B cell (primary cell): Measurements from ENCODE around the gene TMEM144. TPM values are rescaled to one million over a fixed set of nuclear protein-coding genes. Genes with fewer than 3 reads are reported as not detected.

Experiments
- ATAC-seq: fragments of 200-7000 bp; cut with Tn5 transposase; one replicate; pipeline ENCODE4 v1.10.0; 2021; ENCODE audit warnings: low read depth, mild to moderate bottlenecking, moderate number of reproducible peaks, moderate library complexity
- CTCF ChIA-PET: fragments of 350-600 bp; sonication (Branson Sonifier 250); formaldehyde crosslinking; loops from one replicate; lab custom pipeline; 2021; ENCODE audit warnings: antibody characterized with exemption, inconsistent platforms; lab: Charles Lee
- POLR2A ChIA-PET: fragments of 350-600 bp; sonication (Branson Sonifier 250); formaldehyde crosslinking; loops from one replicate; lab custom pipeline; 2021; ENCODE audit warnings: antibody characterized with exemption; lab: Charles Lee
- DNase-seq: peaks from one replicate; pipeline ENCODE4 v3.0.0; 2013
- H2AFZ ChIP-seq: 2 replicates; pipeline ENCODE4 v1.6.1; 2012; ENCODE audit warnings: mild to moderate bottlenecking, low read depth, low read length; ENCODE audit not compliant: insufficient read depth, poor library complexity, severe bottlenecking
- H3K27ac ChIP-seq, 2 donors: 1 replicate in 1 of 2; 2 replicates in 1 of 2; pipeline ENCODE4 v1.5.1; 2012 to 2013; ENCODE audit warnings: low read length in 2 of 2, mild to moderate bottlenecking in 2 of 2, moderate library complexity in 1 of 2
- H3K27me3 ChIP-seq, 4 experiments: fragments of 200-600 bp in 1 of 4; sonication (generic) in 1 of 4; replicated peaks in 1 of 4; 1 replicate in 2 of 4; 2 replicates in 2 of 4; pipeline versions ENCODE4 v1.6.1 to v1.7.0; 2013 to 2016; ENCODE audit warnings: low read length in 3 of 4, mild to moderate bottlenecking in 2 of 4, mixed read lengths in 1 of 4, moderate library complexity in 1 of 4; ENCODE audit not compliant: insufficient read depth in 4 of 4, control insufficient read depth in 3 of 4; ENCODE audit errors: control extremely low read depth in 1 of 4
- H3K36me3 ChIP-seq, 2 experiments: replicated peaks in 1 of 2; 1 replicate in 1 of 2; 2 replicates in 1 of 2; pipeline versions ENCODE4 v1.6.1 to v1.7.1; 2013; ENCODE audit warnings: low read length in 1 of 2; ENCODE audit not compliant: insufficient read depth in 2 of 2, control insufficient read depth in 1 of 2; ENCODE audit errors: control extremely low read depth in 1 of 2, extremely low read depth in 1 of 2
- H3K4me1 ChIP-seq, 2 donors: fragments of 200-600 bp in 1 of 2; sonication (generic) in 1 of 2; 1 replicate in 1 of 2; 2 replicates in 1 of 2; pipeline versions ENCODE4 v1.5.1 to v1.6.1; 2013 to 2017; ENCODE audit warnings: low read length in 2 of 2; ENCODE audit not compliant: control insufficient read depth in 2 of 2, insufficient read depth in 2 of 2
- H3K4me2 ChIP-seq: replicated peaks from 2 replicates; pipeline ENCODE3; 2012; ENCODE audit warnings: mild to moderate bottlenecking, low read depth, low read length; ENCODE audit not compliant: poor library complexity, severe bottlenecking
- H3K4me3 ChIP-seq, 5 experiments: fragments of 200-600 bp in 1 of 5; sonication (generic) in 1 of 5; 1 replicate in 3 of 5; 2 replicates in 2 of 5; pipeline versions ENCODE4 v1.5.1 to v1.7.0; 2011 to 2016; ENCODE audit warnings: low read length in 4 of 5, mild to moderate bottlenecking in 4 of 5, low read depth in 2 of 5, control low read depth in 1 of 5, moderate library complexity in 1 of 5; ENCODE audit not compliant: insufficient read depth in 1 of 5; ENCODE audit errors: control extremely low read depth in 1 of 5, extremely low read depth in 1 of 5
- H3K79me2 ChIP-seq: fragments of 200-600 bp; sonication (generic); one replicate; pipeline ENCODE4 v1.6.0; 2016; ENCODE audit warnings: low read length; ENCODE audit not compliant: control insufficient read depth, insufficient read depth
- H3K9ac ChIP-seq: fragments of 200-600 bp; sonication (generic); 2 replicates; pipeline ENCODE4 v1.6.1; 2017; ENCODE audit warnings: mild to moderate bottlenecking, low read length, moderate library complexity
- H3K9me3 ChIP-seq, 3 donors: one replicate each; pipeline versions ENCODE4 v1.6.1 to v1.7.1; 2013; ENCODE audit warnings: low read length in 2 of 3; ENCODE audit not compliant: control insufficient read depth in 2 of 3, insufficient read depth in 1 of 3; ENCODE audit errors: control extremely low read depth in 1 of 3
- H4K20me1 ChIP-seq: 2 replicates; pipeline ENCODE4 v1.6.0; 2012; ENCODE audit warnings: mild to moderate bottlenecking, low read length; ENCODE audit not compliant: insufficient read depth, control insufficient read depth, poor library complexity, severe bottlenecking
- H3K27ac Mint-ChIP-seq: one replicate; pipeline ENCODE4 v1.8.0; 2021; ENCODE audit warnings: mixed read lengths
- H3K27me3 Mint-ChIP-seq: one replicate; pipeline ENCODE4 v1.8.0; 2021; ENCODE audit warnings: mixed read lengths
- H3K4me1 Mint-ChIP-seq: one replicate; pipeline ENCODE4 v1.8.0; 2021; ENCODE audit warnings: mixed read lengths
- H3K4me3 Mint-ChIP-seq: one replicate; pipeline ENCODE4 v1.8.0; 2021; ENCODE audit warnings: mixed read lengths
- H3K9me3 Mint-ChIP-seq: one replicate; pipeline ENCODE4 v1.8.0; 2022; ENCODE audit warnings: mixed read lengths; ENCODE audit not compliant: insufficient read depth
- CTCF ChIP-seq: fragments of 200-600 bp; IDR thresholded peaks from one replicate; pipeline ENCODE4 v1.8.0; 2022; ENCODE audit warnings: antibody characterized with exemption, mild to moderate bottlenecking
- EZH2 ChIP-seq: IDR thresholded peaks from 2 replicates; pipeline ENCODE4 v1.6.1; 2012; ENCODE audit warnings: borderline replicate concordance, low read depth, mild to moderate bottlenecking, moderate library complexity, low read length; ENCODE audit not compliant: insufficient read depth, poor library complexity, severe bottlenecking
- WGBS: methylation state at CpG from one replicate; pipeline ENCODE4 v1.1.5; 2013; ENCODE audit warnings: missing lambda C conversion rate; ENCODE audit not compliant: insufficient coverage; 5-methylcytosine and 5-hydroxymethylcytosine counted together
- intact Hi-C: fragments of 100-400 bp; cut with micrococcal nuclease; formaldehyde crosslinking; loops from one replicate; pipeline ENCODE4 v1.10.0; 2022
- polyA plus RNA-seq: library from polyadenylated mRNA; depleted of rRNA; stranded (reverse); fragments of >200 nt; gene quantifications from 2 replicates; pipeline ENCODE4 v1.2.3, GENCODE V29; 2012
- total RNA-seq, 2 donors: library from RNA; stranded (reverse); fragments of 120-200 nt in 1 of 2; gene quantifications; 1 replicate in 1 of 2; 2 replicates in 1 of 2; pipeline versions ENCODE4 v1.2.3 to v1.2.4, GENCODE V29; 2013 to 2022

The TMEM144 gene
- total and polyA plus RNA-seq, 2 donors (not counting 1 experiment from before 2014, with no cell fraction given), result 0.06 to 0.07 TPM

- Histone ChIP-seq H3K4me2 (no peak overlapping the region), H3K36me3 (no peaks in the 10 kb centered on the region), H3K4me1 (no peaks in the 10 kb centered on the region), H3K9me3 (no peaks in the 10 kb centered on the region), H2AFZ (no peak overlapping the region), H4K20me1 (no peaks in the 10 kb centered on the region), H3K27ac (no peak overlapping the region), H3K4me3 (no peak overlapping the region), H3K79me2 (no peaks in the 10 kb centered on the region), H3K27me3 (peaks cover 0 to 3% (median 0%) of the 10 kb centered on the region in 4 experiments), H3K9ac (no peak overlapping the region)
- ChIA-PET POLR2A (no interaction called here), CTCF (no interaction called here)
- DNase-seq (no peak), ATAC-seq (no peak)
- no peak overlapping the region for H3K4me3 Mint-ChIP-seq
- intact Hi-C loops, result no loop called here
- no peaks in the 10 kb centered on the region for H3K9me3 Mint-ChIP-seq
- H3K27me3 Mint-ChIP-seq, result no peaks in the 10 kb centered on the region
- H3K27ac Mint-ChIP-seq, result no peak overlapping the region
- no peak for TF ChIP-seq EZH2
- no peak for TF ChIP-seq CTCF
- WGBS, result 88% methylated on average over 1 of the region's 4 CpGs
- H3K4me1 Mint-ChIP-seq, result no peaks in the 10 kb centered on the region
Measured at GRCh38 chr4:158261480-158261879, 51.2 kb downstream of the TMEM144 start.

GRCh38 chr4:158268553-158268952, 58.3 kb downstream of the TMEM144 start:
- Mint-ChIP-seq H3K4me3 (no peak overlapping the region), H3K27ac (no peak overlapping the region), H3K27me3 (no peaks in the 10 kb centered on the region), H3K9me3 (no peaks in the 10 kb centered on the region), H3K4me1 (no peaks in the 10 kb centered on the region)
- no peak for ATAC-seq
- Histone ChIP-seq H3K9me3 (no peaks in the 10 kb centered on the region), H3K4me1 (no peaks in the 10 kb centered on the region), H3K36me3 (no peaks in the 10 kb centered on the region), H3K9ac (no peak overlapping the region), H3K79me2 (no peaks in the 10 kb centered on the region), H4K20me1 (no peaks in the 10 kb centered on the region), H3K27ac (no peak overlapping the region), H3K27me3 (peaks cover 0 to 3% (median 0%) of the 10 kb centered on the region in 4 experiments), H3K4me2 (no peak overlapping the region), H2AFZ (no peak overlapping the region), H3K4me3 (no peak overlapping the region)
- intact Hi-C loops, result no loop called here
- ChIA-PET CTCF (no interaction called here), POLR2A (no interaction called here)
- no CpG with 5 or more reads among the region's 2 CpGs for WGBS
- TF ChIP-seq EZH2, result no peak
- TF ChIP-seq CTCF, result no peak
- DNase-seq, result no peak
